ENCODE measurements around the gene PGS1. TPM values are rescaled to one million over a fixed set of nuclear protein-coding genes. Genes with fewer than 3 reads are reported as not detected.

PGS1 gene
- total RNA-seq, 1 donor: 35.4 TPM

DNA sequence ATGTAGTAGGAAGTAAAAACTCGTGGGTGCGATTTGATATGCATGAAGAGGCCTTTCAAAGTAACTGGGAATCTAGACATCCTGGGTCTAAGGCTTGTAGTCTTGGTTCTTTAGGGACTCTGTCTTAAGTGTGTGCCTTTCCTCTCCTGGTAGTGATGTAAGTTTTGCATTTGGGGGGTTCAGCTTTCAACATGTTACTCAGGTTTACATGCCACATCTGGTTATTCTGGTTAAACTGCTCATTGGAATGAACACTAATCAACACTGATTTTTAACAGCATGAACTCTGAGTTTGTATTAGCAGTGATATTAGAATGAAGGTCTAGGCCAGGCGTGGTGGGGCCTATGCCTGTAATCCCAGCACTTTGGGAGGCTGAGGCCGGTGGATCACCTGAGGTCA is 15.1 kb downstream of the PGS1 start:
- TF ChIP-seq, protein P1, sequence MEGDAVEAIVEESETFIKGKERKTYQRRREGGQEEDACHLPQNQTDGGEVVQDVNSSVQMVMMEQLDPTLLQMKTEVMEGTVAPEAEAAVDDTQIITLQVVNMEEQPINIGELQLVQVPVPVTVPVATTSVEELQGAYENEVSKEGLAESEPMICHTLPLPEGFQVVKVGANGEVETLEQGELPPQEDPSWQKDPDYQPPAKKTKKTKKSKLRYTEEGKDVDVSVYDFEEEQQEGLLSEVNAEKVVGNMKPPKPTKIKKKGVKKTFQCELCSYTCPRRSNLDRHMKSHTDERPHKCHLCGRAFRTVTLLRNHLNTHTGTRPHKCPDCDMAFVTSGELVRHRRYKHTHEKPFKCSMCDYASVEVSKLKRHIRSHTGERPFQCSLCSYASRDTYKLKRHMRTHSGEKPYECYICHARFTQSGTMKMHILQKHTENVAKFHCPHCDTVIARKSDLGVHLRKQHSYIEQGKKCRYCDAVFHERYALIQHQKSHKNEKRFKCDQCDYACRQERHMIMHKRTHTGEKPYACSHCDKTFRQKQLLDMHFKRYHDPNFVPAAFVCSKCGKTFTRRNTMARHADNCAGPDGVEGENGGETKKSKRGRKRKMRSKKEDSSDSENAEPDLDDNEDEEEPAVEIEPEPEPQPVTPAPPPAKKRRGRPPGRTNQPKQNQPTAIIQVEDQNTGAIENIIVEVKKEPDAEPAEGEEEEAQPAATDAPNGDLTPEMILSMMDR (IDR thresholded peaks at IDR 0.05; ENCODE audit: insufficient read depth, low read depth, low read length): no peak
- no peak for DNase-seq (ENCODE audit: low read depth)

DNA sequence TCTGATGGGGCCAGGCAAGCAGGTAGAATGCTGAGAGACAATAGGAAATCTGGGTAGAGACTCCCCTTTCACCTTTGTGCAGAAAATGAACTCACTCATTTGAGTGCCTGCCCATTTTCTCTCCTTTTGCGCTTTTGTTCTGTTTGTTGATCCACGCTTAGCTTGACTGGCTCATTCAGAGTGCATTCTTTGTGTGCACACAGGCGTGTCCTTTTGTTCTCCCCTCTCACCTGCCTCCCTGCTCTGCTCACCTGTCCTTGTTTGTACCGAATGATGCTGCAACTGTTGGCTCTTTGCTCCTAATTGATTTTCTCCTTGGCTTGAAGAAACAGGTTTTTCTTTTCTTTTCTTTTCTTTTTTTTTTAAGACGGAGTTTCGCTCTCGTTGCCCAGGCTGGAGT is 15.8 kb downstream of the PGS1 start:
- DNase-seq (ENCODE audit: low read depth): no peak
- TF ChIP-seq, protein P1 (IDR thresholded peaks at IDR 0.05; ENCODE audit: insufficient read depth, low read depth, low read length): no peak

More for the DNA sequence above, 15.1 kb downstream of the PGS1 start:
- no peak overlapping the region for H3K4me3 ChIP-seq (ENCODE audit: low read depth, low read length)

DNA sequence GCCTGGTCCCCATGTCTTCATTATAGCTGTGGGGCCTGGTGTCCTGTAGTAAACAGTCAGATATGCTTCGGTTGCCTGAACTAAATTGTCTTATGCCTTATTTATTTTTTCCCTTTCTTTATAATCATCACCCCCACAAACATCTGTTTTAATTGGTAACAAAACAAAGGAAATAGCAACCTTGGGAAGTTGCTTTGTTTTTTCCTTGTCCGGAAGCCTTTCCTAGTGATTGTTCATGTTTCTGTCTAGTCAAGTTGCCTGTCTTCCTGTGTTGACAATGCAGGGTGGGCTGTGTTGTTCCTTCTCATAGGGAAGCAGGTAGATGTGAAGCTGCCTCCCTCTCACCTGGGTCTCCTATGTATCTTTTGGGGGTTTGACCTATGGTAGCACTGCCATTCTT is 16.7 kb downstream of the PGS1 start:
- no peak overlapping the region for H3K4me3 ChIP-seq (ENCODE audit: low read depth, low read length)
- TF ChIP-seq, protein P1 (IDR thresholded peaks at IDR 0.05; ENCODE audit: insufficient read depth, low read depth, low read length): no peak
- DNase-seq (ENCODE audit: low read depth): no peak

More for the DNA sequence above, 15.8 kb downstream of the PGS1 start:
- no peak overlapping the region for H3K4me3 ChIP-seq (ENCODE audit: low read depth, low read length)

DNA sequence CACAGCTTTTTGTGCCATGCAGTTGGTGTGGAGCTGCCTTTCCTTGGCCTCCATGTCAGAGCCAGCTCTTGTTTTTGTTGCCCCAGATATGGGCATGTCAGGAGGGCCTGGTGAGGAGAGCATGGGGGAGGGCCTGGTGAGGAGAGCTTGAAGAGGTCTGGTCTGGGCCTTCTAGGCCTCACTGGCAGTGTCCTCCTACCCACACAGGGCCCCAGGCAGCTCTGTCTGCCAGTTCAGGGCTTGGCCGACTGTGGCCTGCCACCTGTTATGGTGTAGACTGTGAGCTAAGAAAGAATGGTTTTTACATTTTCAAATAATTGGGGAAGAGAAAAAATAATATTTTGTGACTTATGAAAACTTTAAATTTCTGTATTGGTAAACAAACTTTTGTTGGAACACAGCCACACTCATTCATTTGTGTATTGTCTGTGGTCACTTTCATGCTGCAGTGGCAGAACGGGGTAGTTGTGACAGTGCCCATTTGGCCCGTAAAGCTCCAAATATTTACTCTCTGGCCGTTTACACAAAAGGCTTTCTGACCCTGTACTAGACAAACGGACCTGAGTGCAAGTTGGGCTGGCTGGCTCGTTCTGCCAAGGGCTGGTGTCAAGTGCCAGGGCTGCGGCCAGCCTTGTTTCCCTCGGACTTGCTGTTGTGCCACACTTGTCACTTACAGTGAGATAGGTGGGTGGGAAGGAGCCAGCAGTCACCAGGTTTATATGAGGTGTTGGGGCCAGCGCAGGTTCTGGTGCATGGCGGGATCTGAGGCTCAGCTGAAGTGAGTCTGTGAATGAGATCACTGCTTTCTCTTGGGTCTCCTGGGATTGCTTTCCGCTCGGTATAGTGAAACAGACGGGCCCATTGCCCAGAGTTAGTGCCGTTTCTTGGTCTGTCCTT is 18.2 kb downstream of the PGS1 start:
- DNase-seq (ENCODE audit: low read depth): no peak
- no peak overlapping the region for H3K4me3 ChIP-seq (ENCODE audit: low read depth, low read length)
- TF ChIP-seq, protein P1 (IDR thresholded peaks at IDR 0.05; ENCODE audit: insufficient read depth, low read depth, low read length): no peak

DNA sequence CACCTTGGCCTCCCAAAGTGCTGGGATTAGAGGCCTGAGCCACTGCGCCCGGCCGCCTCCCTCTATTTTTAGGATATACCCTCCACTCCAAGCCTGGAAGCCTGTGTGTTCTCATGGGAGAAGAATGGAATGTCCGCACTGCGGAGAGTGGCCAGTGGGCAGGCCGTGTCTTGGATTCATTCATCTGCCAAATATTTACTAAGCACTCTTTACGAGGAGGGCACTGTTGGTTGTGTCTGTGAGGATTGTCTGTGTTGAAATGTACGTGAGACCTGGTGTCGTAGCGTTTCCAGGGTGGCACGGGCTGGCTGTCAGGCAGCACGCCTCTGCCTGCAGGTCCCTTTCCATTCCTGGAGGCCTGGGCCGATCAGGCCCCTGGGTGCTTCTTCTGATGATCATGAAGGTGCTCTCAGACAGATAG is 19.2 kb downstream of the PGS1 start:
- no peak overlapping the region for H3K4me3 ChIP-seq (ENCODE audit: low read depth, low read length)
- TF ChIP-seq, protein P1 (IDR thresholded peaks at IDR 0.05; ENCODE audit: insufficient read depth, low read depth, low read length): no peak
- peak; percentile 69 for DNase-seq (ENCODE audit: low read depth)

DNA sequence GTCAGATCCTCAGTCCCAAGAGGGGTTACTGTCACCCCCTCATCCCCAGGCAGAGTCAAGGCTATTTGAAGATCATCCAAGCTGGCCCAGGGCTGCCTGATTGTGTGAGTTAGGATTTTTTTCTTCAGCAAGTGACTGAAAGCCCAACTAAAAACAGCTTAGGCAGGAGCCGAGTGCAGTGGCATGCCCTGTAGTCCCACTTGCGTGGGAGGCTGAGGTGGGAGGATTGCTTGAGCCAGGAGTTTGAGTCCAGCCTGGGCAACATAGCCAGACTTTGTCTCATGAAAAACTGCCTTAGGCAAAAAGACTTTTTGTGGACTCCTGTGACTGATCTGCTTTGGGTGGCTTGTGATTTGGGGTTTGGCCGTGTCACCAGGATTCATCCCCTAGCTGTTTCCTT is 19.9 kb downstream of the PGS1 start:
- H3K4me3 ChIP-seq (ENCODE audit: low read depth, low read length): no peak overlapping the region
- TF ChIP-seq, protein P1 (IDR thresholded peaks at IDR 0.05; ENCODE audit: insufficient read depth, low read depth, low read length): no peak
- no peak for DNase-seq (ENCODE audit: low read depth)

Measured in fibroblast of villous mesenchyme (primary cell).